Astrocyte of the cerebellum (primary cell): ENCODE data around the gene DMRT1.
A peak's percentile ranks its signal among the peaks of the same experiment; 100 is the strongest.

Experiments used
- DNase-seq: peaks from one replicate; pipeline ENCODE4 v3.0.0-alpha.2; 2011; ENCODE audit warnings: low read depth
- H3K4me3 ChIP-seq: 2 replicates; pipeline ENCODE4 v1.5.1; 2011; ENCODE audit warnings: mild to moderate bottlenecking, low read depth, low read length, moderate library complexity
- CTCF ChIP-seq: IDR thresholded peaks from 2 replicates; pipeline ENCODE4 v1.5.1; 2012; ENCODE audit warnings: low read length, low read depth, moderate library complexity, mild to moderate bottlenecking; ENCODE audit errors: missing control alignments
- in situ Hi-C: cut with HindIII; loops from 2 replicates; pipeline ENCODE4 v1.10.0; 2017; ENCODE audit warnings: low sequenced_read_pairs

Gene DMRT1

GRCh38 chr9:804026-804425 is 37.5 kb upstream of the DMRT1 start:
- DNase-seq, result no peak
- in situ Hi-C loops, result no loop called here
- no peak for TF ChIP-seq CTCF
- no peak overlapping the region for H3K4me3 ChIP-seq

DNA sequence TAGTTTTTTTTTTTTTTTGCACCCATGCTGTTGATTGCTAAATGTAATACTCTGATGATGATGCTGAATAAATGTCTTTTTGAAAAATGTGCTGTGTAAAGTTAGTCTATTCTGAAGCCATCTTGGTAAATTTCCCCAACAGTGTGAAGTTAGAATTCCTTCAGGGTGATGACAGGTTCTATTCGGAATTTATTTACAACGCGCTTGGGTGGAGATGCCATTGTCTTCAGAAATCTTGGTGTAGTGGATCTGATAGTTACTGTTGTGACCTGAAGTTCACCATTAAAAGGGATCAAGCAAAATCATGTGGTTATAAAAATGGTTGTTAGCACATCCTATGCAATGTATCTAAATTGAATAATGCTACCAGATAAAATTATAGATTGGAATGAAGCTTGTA is 36.3 kb upstream of the DMRT1 start:
- no peak overlapping the region for H3K4me3 ChIP-seq
- TF ChIP-seq CTCF, result no peak
- in situ Hi-C loops, result loop anchor here (5.0 kb wide), 1 partner anchor 43 kb away; no protein-coding TSS in a partner anchor
- DNase-seq, result no peak

- peak; percentile 75 for TF ChIP-seq CTCF
- DNase-seq, result peak; percentile 38
- in situ Hi-C loops, result loop anchor here (5.0 kb wide), 1 partner anchor 44 kb away; no protein-coding TSS in a partner anchor
- no peak overlapping the region for H3K4me3 ChIP-seq
Observed at GRCh38 chr9:806285-807156, 35.0 kb upstream of the DMRT1 start.

DNA sequence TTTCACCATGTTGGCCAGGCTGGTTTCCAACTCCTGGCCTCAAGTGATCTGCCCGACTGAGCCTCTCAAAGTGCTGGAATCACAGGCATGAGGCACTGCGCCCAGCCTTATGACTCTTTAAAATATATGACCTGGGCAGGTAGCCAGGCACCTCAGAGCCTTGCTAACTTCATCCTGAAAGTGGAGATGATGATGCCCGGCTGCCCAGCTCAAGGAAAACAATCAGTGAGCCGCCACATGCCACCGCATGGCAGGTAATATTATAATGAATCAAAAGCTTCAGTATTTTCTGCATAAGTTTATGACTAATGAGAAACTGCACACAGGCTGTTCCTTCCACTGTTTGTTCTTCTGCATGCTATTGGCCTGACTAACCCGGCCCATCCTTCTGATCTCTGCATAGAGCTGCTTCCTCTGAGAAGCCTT is 30.4 kb upstream of the DMRT1 start:
- no peak for TF ChIP-seq CTCF
- in situ Hi-C loops, result no loop called here
- no peak for DNase-seq
- H3K4me3 ChIP-seq, result no peak overlapping the region

GRCh38 chr9:818958-819357 is 22.5 kb upstream of the DMRT1 start:
- H3K4me3 ChIP-seq, result no peak overlapping the region
- in situ Hi-C loops, result no loop called here
- no peak for DNase-seq
- no peak for TF ChIP-seq CTCF

DNA sequence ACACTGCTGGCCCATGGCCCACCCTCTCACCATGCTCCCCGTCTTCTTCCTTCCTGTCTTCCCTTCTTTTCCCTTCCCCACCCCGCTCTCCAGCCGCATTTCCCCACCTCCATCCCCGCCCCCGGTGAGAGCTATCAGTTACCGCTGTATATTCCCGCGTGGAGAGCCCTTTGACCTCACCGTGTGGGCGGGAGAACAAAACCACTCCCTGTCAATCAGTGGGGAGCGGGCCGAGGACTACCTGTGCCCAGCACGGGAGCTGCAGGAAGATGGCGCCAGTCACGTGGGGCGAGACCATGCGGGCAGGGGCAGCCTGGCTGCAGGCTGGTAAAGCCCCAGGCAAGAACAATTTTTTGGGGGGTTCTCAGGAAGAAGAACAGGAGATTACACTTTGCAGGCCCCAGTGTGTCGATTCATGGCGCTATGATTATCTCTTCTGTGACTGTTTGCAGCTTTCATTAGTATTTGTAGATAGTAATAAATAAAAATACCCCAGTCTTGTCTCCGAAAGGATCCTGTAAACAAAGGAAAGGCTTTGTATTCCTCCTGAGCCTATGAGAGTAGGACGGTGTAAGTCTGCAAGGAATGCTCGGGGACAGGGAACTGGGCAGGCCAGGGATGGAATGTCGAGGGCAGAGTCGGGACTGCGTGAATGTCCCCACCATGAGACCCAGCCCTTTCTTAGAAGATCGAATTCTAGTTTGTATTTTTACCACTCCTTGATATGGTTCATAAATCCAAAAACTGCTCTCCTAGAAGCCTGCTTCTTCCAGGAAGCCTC is 14.8 kb upstream of the DMRT1 start:
- in situ Hi-C loops, result no loop called here
- no peak for DNase-seq
- no peak for TF ChIP-seq CTCF
- H3K4me3 ChIP-seq, result no peak overlapping the region
